H1 (cell line): Measurements from ENCODE around the gene RMND5B. TPM values are rescaled to one million over a fixed set of nuclear protein-coding genes. Genes with fewer than 3 reads are reported as not detected.

Experiments
- CTCF ChIA-PET: fragments of 300-600 bp; sonication (Branson Sonifier 250); formaldehyde crosslinking; loops from one replicate; lab custom pipeline; 2021; ENCODE audit not compliant: partially characterized antibody; lab: Charles Lee
- POLR2A ChIA-PET: fragments of 300-600 bp; sonication (Branson Sonifier 250); formaldehyde crosslinking; loops from one replicate; lab custom pipeline; 2021; ENCODE audit warnings: inconsistent platforms; ENCODE audit not compliant: partially characterized antibody; lab: Charles Lee
- DNase-seq, 2 experiments: peaks; one replicate each; pipeline versions ENCODE4 v3.0.0 to v3.0.0-alpha.2; 2010 to 2022; ENCODE audit warnings: low spot score in 2 of 2, low read depth in 1 of 2, mixed read lengths in 1 of 2
- FAIRE-seq: peaks from 2 replicates; lab custom pipeline; 2011; peaks lifted over from hg19 to GRCh38; lab: Jason Lieb, UNC
- H2AFZ ChIP-seq: 2 replicates; pipeline ENCODE4 v1.8.1; 2012; ENCODE audit warnings: low read length, inconsistent platforms
- H2AK5ac ChIP-seq: 2 replicates; pipeline ENCODE4 v1.6.1; 2013; ENCODE audit warnings: low read depth, low read length
- H2BK120ac ChIP-seq: replicated peaks from 2 replicates; pipeline ENCODE3; 2013; ENCODE audit warnings: low read depth, low read length, inconsistent platforms
- H2BK12ac ChIP-seq: 2 replicates; pipeline ENCODE4 v1.6.1; 2013; ENCODE audit warnings: low read depth, low read length
- H2BK15ac ChIP-seq: 2 replicates; pipeline ENCODE4 v1.6.1; 2013; ENCODE audit warnings: low read length
- H2BK20ac ChIP-seq: 2 replicates; pipeline ENCODE4 v1.6.1; 2013; ENCODE audit warnings: low read length
- H2BK5ac ChIP-seq: 2 replicates; pipeline ENCODE4 v1.6.1; 2013; ENCODE audit warnings: low read depth, low read length
- H3K14ac ChIP-seq: 2 replicates; pipeline ENCODE4 v1.6.1; 2013; ENCODE audit warnings: inconsistent platforms; ENCODE audit not compliant: insufficient read length
- H3K18ac ChIP-seq: 2 replicates; pipeline ENCODE4 v1.6.1; 2013; ENCODE audit warnings: low read length; ENCODE audit errors: extremely low read depth
- H3K23ac ChIP-seq: 2 replicates; pipeline ENCODE4 v1.6.1; 2013; ENCODE audit warnings: inconsistent platforms; ENCODE audit not compliant: insufficient read length
- H3K23me2 ChIP-seq: 2 replicates; pipeline ENCODE4 v1.6.1; 2013; ENCODE audit warnings: low read depth, low read length
- H3K27ac ChIP-seq: 2 replicates; pipeline ENCODE4 v1.6.1; 2011; ENCODE audit warnings: low read depth, low read length, inconsistent platforms
- H3K27me3 ChIP-seq, 4 experiments: replicated peaks in 1 of 4; 1 replicate in 1 of 4; 2 replicates in 3 of 4; pipeline versions ENCODE4 v1.6.1 to v1.8.1; 2011 to 2013; ENCODE audit warnings: low read length in 3 of 4, mild to moderate bottlenecking in 3 of 4, inconsistent platforms in 2 of 4, mixed read lengths in 2 of 4, moderate library complexity in 1 of 4; ENCODE audit not compliant: control insufficient read depth in 3 of 4, insufficient read depth in 3 of 4; ENCODE audit errors: extremely low read depth in 1 of 4
- H3K36me3 ChIP-seq, 4 experiments: 2 replicates each; pipeline versions ENCODE4 v1.6.1 to v1.8.1; 2011 to 2013; ENCODE audit warnings: mild to moderate bottlenecking in 4 of 4, low read length in 3 of 4, moderate library complexity in 2 of 4, control low read depth in 1 of 4, inconsistent platforms in 1 of 4; ENCODE audit not compliant: insufficient read depth in 4 of 4, control insufficient read depth in 2 of 4
- H3K4ac ChIP-seq: replicated peaks from 2 replicates; pipeline ENCODE3; 2013; ENCODE audit warnings: low read length, low read depth, mixed read lengths, inconsistent platforms; ENCODE audit not compliant: insufficient read length
- H3K4me1 ChIP-seq, 4 experiments: replicated peaks in 1 of 4; 1 replicate in 1 of 4; 2 replicates in 3 of 4; pipeline versions ENCODE4 v1.6.1 to v1.8.1; 2011 to 2013; ENCODE audit warnings: low read length in 3 of 4, inconsistent platforms in 2 of 4, mixed read lengths in 1 of 4; ENCODE audit not compliant: insufficient read depth in 4 of 4, control insufficient read depth in 3 of 4
- H3K4me2 ChIP-seq, 2 experiments: 2 replicates each; pipeline versions ENCODE4 v1.6.1 to v1.8.1; 2011 to 2013; ENCODE audit warnings: low read depth in 2 of 2, low read length in 2 of 2, control low read depth in 1 of 2, inconsistent platforms in 1 of 2, mild to moderate bottlenecking in 1 of 2; ENCODE audit not compliant: insufficient read depth in 1 of 2
- H3K4me3 ChIP-seq, 4 experiments: fragments of 200-600, 300-600 bp in 1 of 4; sonication (generic), shearing (Covaris generic), sonication (Bioruptor Twin) in 1 of 4; 2 replicates each; pipeline versions ENCODE4 v1.5.1 to v1.8.1; 2011 to 2016; ENCODE audit warnings: low read length in 4 of 4, low read depth in 3 of 4, control low read depth in 2 of 4, inconsistent platforms in 2 of 4, mild to moderate bottlenecking in 2 of 4, mixed read lengths in 1 of 4, moderate library complexity in 1 of 4; ENCODE audit not compliant: insufficient read depth in 2 of 4; ENCODE audit errors: extremely low read depth in 1 of 4
- H3K56ac ChIP-seq: replicated peaks from 2 replicates; pipeline ENCODE3; 2013; ENCODE audit warnings: low read depth, mild to moderate bottlenecking, mixed read lengths, low read length, inconsistent platforms; ENCODE audit not compliant: insufficient read length
- H3K79me1 ChIP-seq: 2 replicates; pipeline ENCODE4 v1.6.1; 2013; ENCODE audit warnings: low read depth, low read length, control low read depth
- H3K79me2 ChIP-seq, 2 experiments: 2 replicates each; pipeline versions ENCODE4 v1.6.1 to v1.8.1; 2012 to 2013; ENCODE audit warnings: low read length in 2 of 2, mild to moderate bottlenecking in 2 of 2, inconsistent platforms in 1 of 2; ENCODE audit not compliant: insufficient read depth in 2 of 2, control insufficient read depth in 1 of 2
- H3K9ac ChIP-seq, 4 experiments: replicated peaks in 1 of 4; 1 replicate in 1 of 4; 2 replicates in 3 of 4; pipeline versions ENCODE4 v1.6.1 to v1.8.1; 2011 to 2013; ENCODE audit warnings: low read depth in 3 of 4, low read length in 3 of 4, control low read depth in 2 of 4, mild to moderate bottlenecking in 2 of 4, moderate library complexity in 2 of 4, inconsistent platforms in 1 of 4; ENCODE audit errors: extremely low read depth in 1 of 4
- H3K9me3 ChIP-seq, 2 experiments: 2 replicates each; pipeline versions ENCODE4 v1.6.1 to v1.8.1; 2012 to 2013; ENCODE audit warnings: mild to moderate bottlenecking in 2 of 2, moderate library complexity in 2 of 2, control low read depth in 1 of 2, inconsistent platforms in 1 of 2, low read depth in 1 of 2, low read length in 1 of 2, mixed read lengths in 1 of 2; ENCODE audit not compliant: insufficient read depth in 2 of 2
- H4K20me1 ChIP-seq, 2 experiments: replicated peaks in 1 of 2; 2 replicates each; pipeline versions ENCODE3 to v1.8.1; 2011 to 2013; ENCODE audit warnings: inconsistent platforms in 2 of 2, low read length in 2 of 2, mild to moderate bottlenecking in 1 of 2; ENCODE audit not compliant: insufficient read depth in 2 of 2, control insufficient read depth in 1 of 2
- H4K5ac ChIP-seq: 2 replicates; pipeline ENCODE4 v1.6.1; 2013; ENCODE audit warnings: low read length, low read depth, mixed read lengths, inconsistent platforms; ENCODE audit not compliant: insufficient read length
- H4K8ac ChIP-seq: 2 replicates; pipeline ENCODE4 v1.8.0; 2013; ENCODE audit warnings: mild to moderate bottlenecking, moderate library complexity, low read length, inconsistent platforms; ENCODE audit not compliant: insufficient read depth; ENCODE audit errors: extremely low read depth
- H4K91ac ChIP-seq: replicated peaks from 2 replicates; pipeline ENCODE3; 2013; ENCODE audit warnings: low read length, mixed read lengths, inconsistent platforms; ENCODE audit not compliant: insufficient read length
- ASH2L ChIP-seq: fragments of 200-600, 300-600 bp; sonication (generic); IDR thresholded peaks from one replicate; pipeline ENCODE4 v1.7.1; 2017; ENCODE audit warnings: low read length
- EGR1 ChIP-seq: IDR thresholded peaks from 2 replicates; pipeline ENCODE4 v1.6.1; 2011; ENCODE audit warnings: low read depth, low read length, borderline replicate concordance
- FOSL1 ChIP-seq: IDR thresholded peaks from 2 replicates; pipeline ENCODE4 v1.6.1; 2011; ENCODE audit warnings: mild to moderate bottlenecking, low read depth, low read length, moderate library complexity; ENCODE audit not compliant: insufficient read depth
- GTF2F1 ChIP-seq: IDR thresholded peaks from 2 replicates; pipeline ENCODE4 v1.6.1; 2012; ENCODE audit warnings: low read depth, low read length, improper control_type of control experiment, borderline replicate concordance
- KDM4A ChIP-seq: IDR thresholded peaks from one replicate; pipeline ENCODE4 v1.7.1; 2012; ENCODE audit warnings: low read depth, mild to moderate bottlenecking, moderate library complexity, low read length, inconsistent platforms; ENCODE audit not compliant: severe bottlenecking
- POLR2AphosphoS5 ChIP-seq: IDR thresholded peaks from 2 replicates; pipeline ENCODE4 v1.6.1; 2011; ENCODE audit warnings: low read depth, low read length
- RBBP5 ChIP-seq: IDR thresholded peaks from 2 replicates; pipeline ENCODE4 v1.7.1; 2012; ENCODE audit warnings: low read depth, mild to moderate bottlenecking, inconsistent platforms, low read length, moderate library complexity, borderline replicate concordance
- RFX5 ChIP-seq: IDR thresholded peaks from 2 replicates; pipeline ENCODE4 v1.6.1; 2011; ENCODE audit warnings: low read depth, low read length, improper control_type of control experiment, borderline replicate concordance
- ZNF274 ChIP-seq: IDR thresholded peaks from 2 replicates; pipeline ENCODE4 v1.7.0; 2012; ENCODE audit warnings: low read length, borderline replicate concordance; ENCODE audit errors: extremely low read depth
- WGBS, 2 experiments: shearing (Covaris generic) in 1 of 2; methylation state at CpG; one replicate each; pipeline versions ENCODE4 v1.1.6 to v1.1.7; 2013 to 2015; ENCODE audit warnings: low lambda C conversion rate in 2 of 2, mixed read lengths in 2 of 2, inconsistent platforms in 1 of 2, low coverage in 1 of 2, missing lambda C conversion rate in 1 of 2; ENCODE audit not compliant: insufficient replicate concordance in 2 of 2, insufficient coverage in 1 of 2, insufficient read length in 1 of 2; ENCODE audit errors: extremely low coverage in 1 of 2, missing lambda C conversion rate in 1 of 2; 5-methylcytosine and 5-hydroxymethylcytosine counted together
- polyA plus RNA-seq, 7 experiments: library from polyadenylated mRNA; depleted of rRNA in 3 of 7; stranded (reverse) in 5 of 7; unstranded in 2 of 7; fragments of >200 nt in 5 of 7; fragments of 200-250 nt in 2 of 7; gene quantifications; 1 replicate in 5 of 7; 2 replicates in 1 of 7; 4 replicates in 1 of 7; pipeline versions ENCODE4 v1.2.1 to v1.2.3, GENCODE V29; 2011 to 2013; ENCODE audit warnings: missing spikeins in 2 of 7, mixed read lengths in 2 of 7
- total RNA-seq: library from RNA; stranded (reverse); fragmentation: NEBNext Ultra II Directional; extraction: Animal tissue kit (Norgen Biotek cat#: 25700); gene quantifications from 2 replicates; pipeline ENCODE4 v1.2.1, GENCODE V29; 2021
- TF ChIP-seq, protein P1 (sequence below): IDR thresholded peaks from 2 replicates; pipeline ENCODE4 v1.6.1; 2012; ENCODE audit warnings: inconsistent platforms

Gene RMND5B
- total and polyA plus RNA-seq, 2 of the 8 experiments (the other 6 are each of a cell fraction or from before 2014, with no cell fraction given) = 75.9 to 90.2 TPM

DNA sequence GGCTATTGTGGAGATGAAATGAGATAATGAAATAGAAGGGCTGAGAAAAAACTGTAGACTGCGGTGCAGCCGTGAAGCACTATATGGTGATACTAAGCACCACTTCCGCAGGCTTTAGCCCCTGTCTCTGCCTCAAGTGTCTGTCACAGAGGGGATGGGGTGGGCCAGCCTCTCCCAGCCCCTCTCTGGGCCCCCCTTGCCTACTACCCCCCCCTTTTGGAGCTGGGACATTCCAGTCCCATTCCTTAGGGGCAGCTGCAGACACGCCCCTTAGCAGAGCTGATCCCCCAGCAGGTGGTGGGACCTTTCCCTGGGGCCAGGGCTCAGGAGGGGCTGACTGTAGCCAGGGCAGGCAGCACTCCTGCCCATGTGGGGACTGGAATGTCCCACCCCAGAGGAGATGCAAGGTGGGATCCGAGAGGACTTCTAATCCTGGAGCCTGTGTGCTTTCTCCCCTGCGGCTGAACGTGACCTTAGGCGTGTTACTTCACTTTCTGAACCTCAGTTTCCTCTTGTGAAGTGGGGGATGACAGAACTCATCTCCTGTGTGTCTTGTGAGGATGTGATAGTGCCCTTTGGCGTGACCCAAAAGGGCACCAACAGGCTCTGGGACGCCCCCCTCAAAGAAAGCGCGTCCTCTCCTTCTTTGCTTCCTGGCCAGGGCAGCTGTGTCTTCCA lies 15.5 kb upstream of the RMND5B start:
- H4K91ac ChIP-seq = peak overlapping the region; percentile 100
- H3K4ac ChIP-seq = peak overlapping the region; percentile 54
- POLR2A ChIA-PET = interaction anchor here (0.6 to 40.7 kb wide), 18 partner anchors 1 to 1209 kb away, joined by 3 to 1250 read pairs (median 6); partner anchors contain the start of genes HNRNPAB, N4BP3, NHP2 and RMND5B
- H3K18ac ChIP-seq = peak overlapping the region; percentile 98
- H2BK120ac ChIP-seq = peak overlapping the region; percentile 96
- 19% methylated on average over 12 of the region's 12 CpGs; no CpG with 5 or more reads in 1 of the 2 experiments for WGBS, 2 experiments
- FAIRE-seq (no peak), DNase-seq (peak; percentile 63 to 77)
- H3K23ac ChIP-seq = no peak overlapping the region
- peaks cover 20% of the 10 kb centered on the region for H3K79me1 ChIP-seq
- H3K23me2 ChIP-seq = peaks cover 20% of the 10 kb centered on the region
- no peaks in the 10 kb centered on the region for H3K27me3 ChIP-seq
- H3K4me2 ChIP-seq = peak overlapping the region; percentile 93 to 97
- H2BK12ac ChIP-seq = peak overlapping the region; percentile 96
- H2BK15ac ChIP-seq = peak overlapping the region; percentile 95
- peak overlapping the region; percentile 89 for H3K56ac ChIP-seq
- H3K27ac ChIP-seq = peak overlapping the region; percentile 78
- H3K4me3 ChIP-seq = peak overlapping the region; percentile 54 to 98 (median 82)
- H4K8ac ChIP-seq = no peak overlapping the region; the same call in 1 of the 2 replicates
- H3K14ac ChIP-seq = peak overlapping the region; percentile 14
- peak overlapping the region; percentile 96 for H2AK5ac ChIP-seq
- no peak overlapping the region for H2AFZ ChIP-seq
- H2BK5ac ChIP-seq = peak overlapping the region; percentile 95
- peaks cover 3 to 38% (median 32%) of the 10 kb centered on the region in 4 experiments for H3K4me1 ChIP-seq
- peak overlapping the region in 3 of 4 experiments; percentile 65 to 72 (median 68); a peak in 6 of 7 replicates for H3K9ac ChIP-seq
- peak overlapping the region; percentile 99 for H2BK20ac ChIP-seq
- H3K36me3 ChIP-seq = peaks cover 0 to 3% (median 1%) of the 10 kb centered on the region in 4 experiments; a peak in 2 of 8 replicates
- H4K20me1 ChIP-seq = peaks cover 4 to 12% of the 10 kb centered on the region in 2 experiments
- CTCF ChIA-PET = interaction anchor here (0.7 to 12.9 kb wide), 7 partner anchors 10 to 608 kb away, joined by 4 to 189 read pairs (median 13); partner anchors contain the start of gene RMND5B
- peak overlapping the region; percentile 84 for H4K5ac ChIP-seq
- H3K79me2 ChIP-seq = peaks cover 16 to 68% of the 10 kb centered on the region in 2 experiments; a peak in 3 of 4 replicates
- no peaks in the 10 kb centered on the region for H3K9me3 ChIP-seq
- TF ChIP-seq FOSL1 (no peak), ASH2L (peak; percentile 17), KDM4A (no peak), RBBP5 (no peak), EGR1 (0 out of 2 replicates have a peak, but pooled peaks have one; percentile 9), POLR2AphosphoS5 (peak; percentile 41; the same call in 1 of the 2 replicates), RFX5 (no peak), GTF2F1 (no peak), ZNF274 (no peak)
- TF ChIP-seq, protein P1, sequence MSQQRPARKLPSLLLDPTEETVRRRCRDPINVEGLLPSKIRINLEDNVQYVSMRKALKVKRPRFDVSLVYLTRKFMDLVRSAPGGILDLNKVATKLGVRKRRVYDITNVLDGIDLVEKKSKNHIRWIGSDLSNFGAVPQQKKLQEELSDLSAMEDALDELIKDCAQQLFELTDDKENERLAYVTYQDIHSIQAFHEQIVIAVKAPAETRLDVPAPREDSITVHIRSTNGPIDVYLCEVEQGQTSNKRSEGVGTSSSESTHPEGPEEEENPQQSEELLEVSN = no peak
